GM12864 (cell line): ENCODE data around the gene ARFGEF2.

Experiments used
- DNase-seq: peaks from one replicate; pipeline ENCODE4 v3.0.0-alpha.2; 2011; ENCODE audit warnings: low read depth
- H3K4me3 ChIP-seq: 2 replicates; pipeline ENCODE4 v1.5.1; 2011; ENCODE audit warnings: mild to moderate bottlenecking, low read depth, low read length, control low read depth
- CTCF ChIP-seq: IDR thresholded peaks from 2 replicates; pipeline ENCODE4 v1.5.1; 2011; ENCODE audit warnings: low read depth, mild to moderate bottlenecking, moderate library complexity, low read length, control low read depth, inconsistent platforms; ENCODE audit errors: missing control alignments

ARFGEF2 gene

GRCh38 chr20:48958743-48959142 is 37.2 kb downstream of the ARFGEF2 start:
- TF ChIP-seq CTCF = no peak
- no peak overlapping the region for H3K4me3 ChIP-seq
- no peak for DNase-seq

- no peak overlapping the region for H3K4me3 ChIP-seq
- no peak for DNase-seq
- no peak for TF ChIP-seq CTCF
Measured at GRCh38 chr20:48959899-48960550, 38.5 kb downstream of the ARFGEF2 start.

GRCh38 chr20:48962421-48962820 is 40.9 kb downstream of the ARFGEF2 start:
- no peak for TF ChIP-seq CTCF
- no peak for DNase-seq
- no peak overlapping the region for H3K4me3 ChIP-seq

GRCh38 chr20:48962976-48963771 is 41.7 kb downstream of the ARFGEF2 start:
- no peak for TF ChIP-seq CTCF
- H3K4me3 ChIP-seq = no peak overlapping the region
- no peak for DNase-seq

- TF ChIP-seq CTCF = no peak
- H3K4me3 ChIP-seq = no peak overlapping the region
- DNase-seq = no peak
Measured at GRCh38 chr20:48965189-48965910, 43.8 kb downstream of the ARFGEF2 start.

GRCh38 chr20:48970681-48971365 is 49.3 kb downstream of the ARFGEF2 start:
- no peak for TF ChIP-seq CTCF
- DNase-seq = no peak
- no peak overlapping the region for H3K4me3 ChIP-seq
